ENCODE results near the gene ZNF804A.

Gene ZNF804A

GRCh38 chr2:184596819-184597411 lies 1.4 kb upstream of the ZNF804A start:
- no peak overlapping the region for H3K4me2 ChIP-seq (ENCODE audit: insufficient read depth, low read length)
- DNase-seq (no peak), ATAC-seq (ENCODE audit: insufficient read depth, low read depth) (no peak)
- no peak overlapping the region for H3K27ac ChIP-seq (ENCODE audit: low read length)
- H3K79me2 ChIP-seq (ENCODE audit: insufficient read depth, low read length) = no peaks in the 10 kb centered on the region
- no peak overlapping the region for H3K4me3 ChIP-seq (ENCODE audit: low read depth in 1 of 2, low read length in 2 of 2)
- TF ChIP-seq EZH2 (IDR thresholded peaks at IDR 0.05; ENCODE audit: borderline replicate concordance, low read depth, low read length, severe bottlenecking) = no peak
- TF ChIP-seq, protein P1, sequence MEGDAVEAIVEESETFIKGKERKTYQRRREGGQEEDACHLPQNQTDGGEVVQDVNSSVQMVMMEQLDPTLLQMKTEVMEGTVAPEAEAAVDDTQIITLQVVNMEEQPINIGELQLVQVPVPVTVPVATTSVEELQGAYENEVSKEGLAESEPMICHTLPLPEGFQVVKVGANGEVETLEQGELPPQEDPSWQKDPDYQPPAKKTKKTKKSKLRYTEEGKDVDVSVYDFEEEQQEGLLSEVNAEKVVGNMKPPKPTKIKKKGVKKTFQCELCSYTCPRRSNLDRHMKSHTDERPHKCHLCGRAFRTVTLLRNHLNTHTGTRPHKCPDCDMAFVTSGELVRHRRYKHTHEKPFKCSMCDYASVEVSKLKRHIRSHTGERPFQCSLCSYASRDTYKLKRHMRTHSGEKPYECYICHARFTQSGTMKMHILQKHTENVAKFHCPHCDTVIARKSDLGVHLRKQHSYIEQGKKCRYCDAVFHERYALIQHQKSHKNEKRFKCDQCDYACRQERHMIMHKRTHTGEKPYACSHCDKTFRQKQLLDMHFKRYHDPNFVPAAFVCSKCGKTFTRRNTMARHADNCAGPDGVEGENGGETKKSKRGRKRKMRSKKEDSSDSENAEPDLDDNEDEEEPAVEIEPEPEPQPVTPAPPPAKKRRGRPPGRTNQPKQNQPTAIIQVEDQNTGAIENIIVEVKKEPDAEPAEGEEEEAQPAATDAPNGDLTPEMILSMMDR (IDR thresholded peaks at IDR 0.05; ENCODE audit: borderline replicate concordance, extremely low read depth, low read length, poor library complexity, severe bottlenecking) = no peak
- H2AFZ ChIP-seq (ENCODE audit: low read depth, low read length) = no peak overlapping the region
- no peak overlapping the region for H3K9ac ChIP-seq (ENCODE audit: low read depth, low read length)
- H4K20me1 ChIP-seq (ENCODE audit: insufficient read depth, low read length) = no peaks in the 10 kb centered on the region
- H3K4me1 ChIP-seq (ENCODE audit: insufficient read depth, low read length) = no peaks in the 10 kb centered on the region
- H3K9me3 ChIP-seq (ENCODE audit: insufficient read depth, low read length, severe bottlenecking) = no peaks in the 10 kb centered on the region
- no peaks in the 10 kb centered on the region for H3K36me3 ChIP-seq (ENCODE audit: insufficient read depth, low read length)
- no peaks in the 10 kb centered on the region for H3K27me3 ChIP-seq (ENCODE audit: insufficient read depth, low read length, poor library complexity)

GRCh38 chr2:184597571-184597991 lies 748 bp upstream of the ZNF804A start:
- no peak overlapping the region for H2AFZ ChIP-seq (ENCODE audit: low read depth, low read length)
- H3K79me2 ChIP-seq (ENCODE audit: insufficient read depth, low read length) = no peaks in the 10 kb centered on the region
- H3K4me1 ChIP-seq (ENCODE audit: insufficient read depth, low read length) = no peaks in the 10 kb centered on the region
- no peaks in the 10 kb centered on the region for H3K36me3 ChIP-seq (ENCODE audit: insufficient read depth, low read length)
- DNase-seq (no peak), ATAC-seq (ENCODE audit: insufficient read depth, low read depth) (no peak)
- H3K27ac ChIP-seq (ENCODE audit: low read length) = no peak overlapping the region
- H4K20me1 ChIP-seq (ENCODE audit: insufficient read depth, low read length) = no peaks in the 10 kb centered on the region
- no peak overlapping the region for H3K4me2 ChIP-seq (ENCODE audit: insufficient read depth, low read length)
- H3K4me3 ChIP-seq (ENCODE audit: low read depth in 1 of 2, low read length in 2 of 2) = no peak overlapping the region
- TF ChIP-seq, protein P1 (IDR thresholded peaks at IDR 0.05; ENCODE audit: borderline replicate concordance, extremely low read depth, low read length, poor library complexity, severe bottlenecking) = no peak
- no peak for TF ChIP-seq EZH2 (IDR thresholded peaks at IDR 0.05; ENCODE audit: borderline replicate concordance, low read depth, low read length, severe bottlenecking)
- no peak overlapping the region for H3K9ac ChIP-seq (ENCODE audit: low read depth, low read length)
- no peaks in the 10 kb centered on the region for H3K27me3 ChIP-seq (ENCODE audit: insufficient read depth, low read length, poor library complexity)
- no peaks in the 10 kb centered on the region for H3K9me3 ChIP-seq (ENCODE audit: insufficient read depth, low read length, severe bottlenecking)

DNA sequence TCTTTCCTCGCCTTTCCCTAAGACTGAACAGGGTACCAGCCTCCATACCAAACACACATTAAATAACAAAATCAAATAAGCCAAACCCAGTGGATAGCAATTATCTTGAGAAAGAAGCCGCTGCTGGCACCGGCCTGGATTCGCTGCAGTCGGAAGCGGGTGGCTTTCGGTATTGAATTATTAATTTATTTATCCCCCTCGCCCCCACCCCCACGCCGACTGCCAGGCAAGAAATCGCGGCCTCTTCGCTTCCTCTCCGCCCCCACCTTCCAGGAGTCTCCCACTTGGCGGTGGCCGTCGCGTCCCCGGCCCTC lies 370 bp upstream of the ZNF804A start:
- TF ChIP-seq, protein P1 (IDR thresholded peaks at IDR 0.05; ENCODE audit: borderline replicate concordance, extremely low read depth, low read length, poor library complexity, severe bottlenecking) = no peak
- no peak for TF ChIP-seq EZH2 (IDR thresholded peaks at IDR 0.05; ENCODE audit: borderline replicate concordance, low read depth, low read length, severe bottlenecking)
- Histone ChIP-seq H2AFZ (ENCODE audit: low read depth, low read length) (no peak overlapping the region), H3K36me3 (ENCODE audit: insufficient read depth, low read length) (no peaks in the 10 kb centered on the region), H3K27ac (ENCODE audit: low read length) (no peak overlapping the region), H4K20me1 (ENCODE audit: insufficient read depth, low read length) (no peaks in the 10 kb centered on the region), H3K9me3 (ENCODE audit: insufficient read depth, low read length, severe bottlenecking) (no peaks in the 10 kb centered on the region), H3K4me3 (ENCODE audit: low read depth in 1 of 2, low read length in 2 of 2) (no peak overlapping the region), H3K79me2 (ENCODE audit: insufficient read depth, low read length) (no peaks in the 10 kb centered on the region), H3K4me1 (ENCODE audit: insufficient read depth, low read length) (no peaks in the 10 kb centered on the region), H3K4me2 (ENCODE audit: insufficient read depth, low read length) (no peak overlapping the region), H3K9ac (ENCODE audit: low read depth, low read length) (no peak overlapping the region), H3K27me3 (ENCODE audit: insufficient read depth, low read length, poor library complexity) (no peaks in the 10 kb centered on the region)
- no peak for DNase-seq
- ATAC-seq (ENCODE audit: insufficient read depth, low read depth) = no peak
